SK-N-SH (cell line): Measurements from ENCODE around the gene ERI3. TPM values are rescaled to one million over a fixed set of nuclear protein-coding genes. Genes with fewer than 3 reads are reported as not detected.

Experiments used
- CTCF ChIA-PET: fragments of 300-600, 350-600 bp; formaldehyde crosslinking; extraction: SDS; loops from one replicate; lab custom pipeline; 2021; lab: Yijun Ruan, JAX
- POLR2A ChIA-PET: fragments of 350-600 bp; sonication (Branson Sonifier 250); formaldehyde crosslinking; extraction: SDS; loops from one replicate; lab custom pipeline; 2020; ENCODE audit warnings: antibody characterized with exemption, inconsistent platforms; lab: Yijun Ruan, JAX
- DNase-seq: peaks from one replicate; pipeline ENCODE4 v3.0.0; 2012
- H2AFZ ChIP-seq: fragments of 200-600 bp; sonication (generic); 2 replicates; pipeline ENCODE4 v1.8.1; 2016; ENCODE audit warnings: antibody characterized with exemption, mild to moderate bottlenecking, low read depth
- H3F3A ChIP-seq: fragments of 200-600 bp; sonication (generic); replicated peaks from 2 replicates; pipeline ENCODE3; 2016; ENCODE audit warnings: antibody characterized with exemption, mild to moderate bottlenecking; ENCODE audit not compliant: insufficient read depth
- H3K27ac ChIP-seq, 2 experiments: fragments of 200-500 bp in 1 of 2; fragments of 200-600 bp in 1 of 2; sonication (Bioruptor generic) in 1 of 2; sonication (generic), shearing (Covaris generic) in 1 of 2; 2 replicates each; pipeline versions ENCODE4 v1.5.1 to v1.6.1; 2014 to 2016; ENCODE audit warnings: low read depth in 2 of 2, inconsistent platforms in 1 of 2, low read length in 1 of 2, mild to moderate bottlenecking in 1 of 2, mixed read lengths in 1 of 2
- H3K27me3 ChIP-seq: fragments of 200-600 bp; sonication (generic), shearing (Covaris generic); 2 replicates; pipeline ENCODE4 v1.6.1; 2016; ENCODE audit warnings: mixed run types; ENCODE audit not compliant: insufficient read depth
- H3K36me3 ChIP-seq, 2 experiments: fragments of 200-500 bp in 1 of 2; fragments of 200-600 bp in 1 of 2; sonication (Bioruptor generic) in 1 of 2; sonication (generic) in 1 of 2; replicated peaks in 1 of 2; 2 replicates each; pipeline versions ENCODE3 to v1.5.1; 2014 to 2016; ENCODE audit warnings: low read length in 1 of 2, mild to moderate bottlenecking in 1 of 2; ENCODE audit not compliant: insufficient read depth in 2 of 2, control insufficient read depth in 1 of 2
- H3K4me1 ChIP-seq, 2 experiments: fragments of 200-500 bp in 1 of 2; fragments of 200-600 bp in 1 of 2; sonication (Bioruptor generic) in 1 of 2; sonication (generic), shearing (Covaris generic) in 1 of 2; 2 replicates each; pipeline versions ENCODE4 v1.5.1 to v1.6.1; 2014 to 2016; ENCODE audit warnings: low read depth in 1 of 2, low read length in 1 of 2, mixed run types in 1 of 2; ENCODE audit not compliant: insufficient read depth in 2 of 2, control insufficient read depth in 1 of 2
- H3K4me2 ChIP-seq: fragments of 200-600 bp; sonication (generic), shearing (Covaris generic); 2 replicates; pipeline ENCODE4 v1.6.1; 2017; ENCODE audit warnings: mixed run types
- H3K4me3 ChIP-seq, 2 experiments: fragments of 200-500 bp in 1 of 2; fragments of 200-600 bp in 1 of 2; sonication (Bioruptor generic) in 1 of 2; sonication (generic), shearing (Covaris generic) in 1 of 2; 2 replicates each; pipeline versions ENCODE4 v1.5.1 to v1.8.1; 2014 to 2016; ENCODE audit warnings: low read depth in 2 of 2, inconsistent platforms in 1 of 2, low read length in 1 of 2, mild to moderate bottlenecking in 1 of 2, mixed read lengths in 1 of 2, moderate library complexity in 1 of 2
- H3K79me2 ChIP-seq: fragments of 200-600 bp; sonication (generic); 2 replicates; pipeline ENCODE4 v1.8.1; 2017; ENCODE audit warnings: mild to moderate bottlenecking; ENCODE audit not compliant: insufficient read depth
- H3K9ac ChIP-seq: fragments of 200-600 bp; sonication (generic); 2 replicates; pipeline ENCODE4 v1.6.1; 2017; ENCODE audit warnings: mixed run types
- H3K9me2 ChIP-seq: fragments of 200-600 bp; sonication (generic); 2 replicates; pipeline ENCODE4 v1.6.1; 2017; ENCODE audit warnings: mixed run types
- H3K9me3 ChIP-seq: fragments of 200-600 bp; sonication (generic); 2 replicates; pipeline ENCODE4 v1.6.1; 2017; ENCODE audit warnings: mixed run types, mild to moderate bottlenecking, moderate library complexity
- H4K20me1 ChIP-seq: fragments of 200-600 bp; sonication (generic); 2 replicates; pipeline ENCODE4 v1.6.1; 2017; ENCODE audit warnings: mild to moderate bottlenecking, mixed run types; ENCODE audit not compliant: insufficient read depth
- CHD2 ChIP-seq: fragments of 150-350 bp; IDR thresholded peaks from 2 replicates; pipeline ENCODE4 v1.6.1; 2018; ENCODE audit warnings: low read length; ENCODE audit not compliant: partially characterized antibody
- ELF1 ChIP-seq: IDR thresholded peaks from 2 replicates; pipeline ENCODE4 v1.4.0; 2012
- FOSL2 ChIP-seq: IDR thresholded peaks from 2 replicates; pipeline ENCODE4 v1.4.0; 2012; ENCODE audit warnings: low read depth, mild to moderate bottlenecking, moderate library complexity, borderline replicate concordance
- FOXJ3 ChIP-seq: sonication (generic); formaldehyde crosslinking; IDR thresholded peaks from 2 replicates; pipeline ENCODE4 v1.5.1; 2020; ENCODE audit warnings: mild to moderate bottlenecking, missing genetic modification reagents
- GABPA ChIP-seq: IDR thresholded peaks from 2 replicates; pipeline ENCODE4 v1.4.0; 2012; ENCODE audit warnings: low read depth, mild to moderate bottlenecking
- GATA2 ChIP-seq: sonication (generic); formaldehyde crosslinking; IDR thresholded peaks from 2 replicates; pipeline ENCODE4 v1.5.0; 2020; ENCODE audit warnings: mild to moderate bottlenecking, missing genetic modification reagents
- IRF3 ChIP-seq: fragments of 150-350 bp; IDR thresholded peaks from 2 replicates; pipeline ENCODE4 v1.6.1; 2016; ENCODE audit warnings: mild to moderate bottlenecking, low read depth, low read length
- NRF1 ChIP-seq: IDR thresholded peaks from 2 replicates; pipeline ENCODE4 v1.6.1; 2012; ENCODE audit warnings: low read depth, mild to moderate bottlenecking, low read length
- PBX3 ChIP-seq: IDR thresholded peaks from 2 replicates; pipeline ENCODE4; 2012
- POLR2AphosphoS5 ChIP-seq: IDR thresholded peaks from 2 replicates; pipeline ENCODE4 v1.6.1; 2012; ENCODE audit warnings: low read depth, low read length
- RCOR1 ChIP-seq: fragments of 150-350 bp; IDR thresholded peaks from 2 replicates; pipeline ENCODE4 v1.6.1; 2017; ENCODE audit warnings: antibody characterized with exemption, low read length
- REST ChIP-seq: IDR thresholded peaks from 2 replicates; pipeline ENCODE4 v1.6.1; 2012; ENCODE audit warnings: mild to moderate bottlenecking, low read depth, low read length, moderate library complexity
- TAF1 ChIP-seq: IDR thresholded peaks from 2 replicates; pipeline ENCODE4 v1.6.1; 2012; ENCODE audit warnings: low read depth, mild to moderate bottlenecking, low read length, moderate library complexity, borderline replicate concordance
- TEAD4 ChIP-seq: IDR thresholded peaks from 2 replicates; pipeline ENCODE4 v1.4.0; 2012; ENCODE audit warnings: mild to moderate bottlenecking, borderline replicate concordance; ENCODE audit not compliant: insufficient read depth
- USF1 ChIP-seq: IDR thresholded peaks from 2 replicates; pipeline ENCODE4 v1.4.0; 2012; ENCODE audit warnings: low read depth, borderline replicate concordance
- YY1 ChIP-seq: IDR thresholded peaks from 2 replicates; pipeline ENCODE4 v1.4.0; 2012; ENCODE audit warnings: low read depth, mild to moderate bottlenecking
- ZBTB33 ChIP-seq: IDR thresholded peaks from 2 replicates; pipeline ENCODE4 v1.4.0; 2012; ENCODE audit warnings: low read depth, borderline replicate concordance
- WGBS: methylation state at CpG from one replicate; pipeline ENCODE4 v1.1.6; 2017; ENCODE audit warnings: low lambda C conversion rate; 5-methylcytosine and 5-hydroxymethylcytosine counted together
- polyA plus RNA-seq, 3 experiments: library from polyadenylated mRNA; depleted of rRNA; stranded (reverse); fragments of >200 nt; gene quantifications; 2 replicates each; pipeline ENCODE4 v1.2.3, GENCODE V29; 2012

Gene ERI3
- polyA plus RNA-seq, 1 of the 3 experiments (the other 2 are of a cell fraction) = 60.7 TPM

- TF ChIP-seq ZBTB33 = no peak
- no peak for TF ChIP-seq PBX3
- no peak for TF ChIP-seq REST
Measured at GRCh38 chr1:44334968-44335367, 20.1 kb downstream of the ERI3 start (continued).

- DNase-seq = no peak
- Histone ChIP-seq H3K27ac (no peak overlapping the region), H3K4me1 (peaks cover 12 to 13% of the 10 kb centered on the region in 2 experiments), H3K4me3 (no peak overlapping the region), H3K79me2 (peaks cover 2% of the 10 kb centered on the region; the same call in 1 of the 2 replicates), H3K27me3 (no peaks in the 10 kb centered on the region), H3K9ac (no peak overlapping the region), H3K9me3 (no peaks in the 10 kb centered on the region), H3K36me3 (peaks cover 21 to 50% of the 10 kb centered on the region in 2 experiments), H2AFZ (no peak overlapping the region), H4K20me1 (no peaks in the 10 kb centered on the region), H3K9me2 (no peaks in the 10 kb centered on the region), H3K4me2 (no peak overlapping the region), H3F3A (peaks cover 5% of the 10 kb centered on the region)
- ChIA-PET CTCF (no interaction called here), POLR2A (no interaction called here)
- 97% methylated on average over 6 of the region's 6 CpGs for WGBS
- no peak for TF ChIP-seq PBX3
- no peak for TF ChIP-seq POLR2AphosphoS5
- TF ChIP-seq USF1 = no peak
- no peak for TF ChIP-seq TEAD4
- TF ChIP-seq NRF1 = no peak
- no peak for TF ChIP-seq ELF1
- no peak for TF ChIP-seq CHD2
- no peak for TF ChIP-seq FOXJ3 (CRISPR knock-in tag)
- no peak for TF ChIP-seq GABPA
- TF ChIP-seq FOSL2 = no peak
- no peak for TF ChIP-seq REST
- TF ChIP-seq RCOR1 = no peak
- TF ChIP-seq IRF3 = no peak
- no peak for TF ChIP-seq GATA2 (CRISPR knock-in tag)
- no peak for TF ChIP-seq TAF1
- no peak for TF ChIP-seq YY1
Measured at GRCh38 chr1:44333376-44333775, 21.7 kb downstream of the ERI3 start.
